Mammary epithelial cell (primary cell): ENCODE results near the gene SCML1.

Experiments
- EZH2 ChIP-seq: IDR thresholded peaks from 2 replicates; pipeline ENCODE4 v1.6.1; 2012; ENCODE audit warnings: low read length, inconsistent platforms, borderline replicate concordance
- TF ChIP-seq, protein P1 (sequence below), 2 donors: IDR thresholded peaks in 1 of 2; conservative IDR thresholded peaks in 1 of 2; 2 replicates each; pipeline ENCODE4 v1.5.1; 2011 to 2012; ENCODE audit warnings: inconsistent platforms in 2 of 2, low read length in 2 of 2, mild to moderate bottlenecking in 2 of 2, control low read depth in 1 of 2, low read depth in 1 of 2; ENCODE audit not compliant: insufficient read depth in 1 of 2; ENCODE audit errors: extremely low read depth in 1 of 2

- TF ChIP-seq, protein P1, sequence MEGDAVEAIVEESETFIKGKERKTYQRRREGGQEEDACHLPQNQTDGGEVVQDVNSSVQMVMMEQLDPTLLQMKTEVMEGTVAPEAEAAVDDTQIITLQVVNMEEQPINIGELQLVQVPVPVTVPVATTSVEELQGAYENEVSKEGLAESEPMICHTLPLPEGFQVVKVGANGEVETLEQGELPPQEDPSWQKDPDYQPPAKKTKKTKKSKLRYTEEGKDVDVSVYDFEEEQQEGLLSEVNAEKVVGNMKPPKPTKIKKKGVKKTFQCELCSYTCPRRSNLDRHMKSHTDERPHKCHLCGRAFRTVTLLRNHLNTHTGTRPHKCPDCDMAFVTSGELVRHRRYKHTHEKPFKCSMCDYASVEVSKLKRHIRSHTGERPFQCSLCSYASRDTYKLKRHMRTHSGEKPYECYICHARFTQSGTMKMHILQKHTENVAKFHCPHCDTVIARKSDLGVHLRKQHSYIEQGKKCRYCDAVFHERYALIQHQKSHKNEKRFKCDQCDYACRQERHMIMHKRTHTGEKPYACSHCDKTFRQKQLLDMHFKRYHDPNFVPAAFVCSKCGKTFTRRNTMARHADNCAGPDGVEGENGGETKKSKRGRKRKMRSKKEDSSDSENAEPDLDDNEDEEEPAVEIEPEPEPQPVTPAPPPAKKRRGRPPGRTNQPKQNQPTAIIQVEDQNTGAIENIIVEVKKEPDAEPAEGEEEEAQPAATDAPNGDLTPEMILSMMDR (conservative IDR thresholded peaks at IDR 0.05 in 1 of 2, IDR thresholded peaks at IDR 0.05 in 1 of 2; ENCODE audit: extremely low read depth in 1 of 2, insufficient read depth in 1 of 2, low read depth in 1 of 2, low read length in 2 of 2) = peak; percentile 73 to 88
- TF ChIP-seq EZH2 = no peak
These were observed 51.1 kb downstream of the SCML1 start for GRCh38 chrX:17788439-17788838.
